PC-3 (cell line): ENCODE data around the gene RGS2. TPM values are rescaled to one million over a fixed set of nuclear protein-coding genes. Genes with fewer than 3 reads are reported as not detected.

Experiments
- ATAC-seq: fragments of 200-7000 bp; cut with Tn5 transposase; 2 replicates; pipeline ENCODE4 v1.9.1; 2020; ENCODE audit warnings: mild to moderate bottlenecking, moderate library complexity
- BruUV-seq: library from RNA; stranded (reverse); fragments of 400-500 nt; replicated peaks from 2 replicates; lab custom pipeline; 2021; lab: Mats Ljungman, UMichigan
- CTCF ChIA-PET: fragments of 300-600 bp; sonication (Branson Sonifier 250); formaldehyde crosslinking; loops from one replicate; lab custom pipeline; 2022; ENCODE audit warnings: antibody characterized with exemption; lab: Charles Lee
- POLR2A ChIA-PET: fragments of 300-600 bp; sonication (Branson Sonifier 250); formaldehyde crosslinking; loops from one replicate; lab custom pipeline; 2022; ENCODE audit warnings: antibody characterized with exemption; ENCODE audit not compliant: unreplicated experiment; lab: Charles Lee
- DNase-seq: peaks from one replicate; pipeline ENCODE4 v3.0.0-alpha.2; 2015
- H2AFZ ChIP-seq: fragments of 300-600 bp; sonication (generic); 2 replicates; pipeline ENCODE4 v1.6.0; 2016; ENCODE audit warnings: antibody characterized with exemption, low read length
- H3F3A ChIP-seq: fragments of 300-600 bp; sonication (generic); one replicate; pipeline ENCODE4 v1.6.0; 2017; ENCODE audit warnings: antibody characterized with exemption, low read length, control low read depth, mild to moderate bottlenecking; ENCODE audit not compliant: unreplicated experiment
- H3K27ac ChIP-seq: fragments of 300-600 bp; sonication (generic); 2 replicates; pipeline ENCODE4 v1.5.1; 2016; ENCODE audit warnings: mild to moderate bottlenecking, low read length
- H3K27me3 ChIP-seq: fragments of 300-600 bp; sonication (generic); 2 replicates; pipeline ENCODE4 v1.6.1; 2016; ENCODE audit warnings: low read length, mixed read lengths
- H3K36me3 ChIP-seq: fragments of 300-600 bp; sonication (generic); 2 replicates; pipeline ENCODE4 v1.6.1; 2016; ENCODE audit warnings: low read depth, mixed run types, low read length, mixed read lengths
- H3K4me1 ChIP-seq: fragments of 300-600 bp; sonication (generic); 2 replicates; pipeline ENCODE4 v1.5.1; 2016; ENCODE audit warnings: low read length; ENCODE audit not compliant: insufficient read depth
- H3K4me2 ChIP-seq: fragments of 300-600 bp; sonication (generic); 2 replicates; pipeline ENCODE4 v1.6.0; 2016; ENCODE audit warnings: low read length
- H3K4me3 ChIP-seq: fragments of 300-600 bp; sonication (generic); 2 replicates; pipeline ENCODE4 v1.5.1; 2016; ENCODE audit warnings: mild to moderate bottlenecking, low read length, mixed read lengths
- H3K79me2 ChIP-seq: fragments of 300-600 bp; sonication (generic); 2 replicates; pipeline ENCODE4 v1.6.1; 2017; ENCODE audit warnings: low read length, mixed read lengths
- H3K9ac ChIP-seq: fragments of 300-600 bp; sonication (generic); 2 replicates; pipeline ENCODE4 v1.6.0; 2016; ENCODE audit warnings: mild to moderate bottlenecking, low read length
- H3K9me2 ChIP-seq: fragments of 300-600 bp; sonication (generic); replicated peaks from 2 replicates; pipeline ENCODE4 v1.6.1; 2016; ENCODE audit warnings: mixed run types, low read length, mixed read lengths
- H3K9me3 ChIP-seq: fragments of 300-600 bp; sonication (generic); 2 replicates; pipeline ENCODE4 v1.6.1; 2016; ENCODE audit warnings: low read length, mixed read lengths
- H4K20me1 ChIP-seq: fragments of 300-600 bp; sonication (generic); 2 replicates; pipeline ENCODE4 v1.6.1; 2016; ENCODE audit warnings: low read length, mixed read lengths
- CTCF ChIP-seq: fragments of 300-600 bp; sonication (generic); conservative IDR thresholded peaks from 2 replicates; pipeline ENCODE4 v1.5.1; 2017; ENCODE audit warnings: antibody characterized with exemption, low read depth, mild to moderate bottlenecking, low read length
- EZH2 ChIP-seq: fragments of 300-600 bp; sonication (generic); IDR thresholded peaks from one replicate; pipeline ENCODE4 v1.6.1; 2017; ENCODE audit warnings: antibody characterized with exemption, mild to moderate bottlenecking, low read length; ENCODE audit not compliant: unreplicated experiment
- EZH2phosphoT487 ChIP-seq: fragments of 300-600 bp; sonication (generic); IDR thresholded peaks from 2 replicates; pipeline ENCODE4 v1.6.1; 2018; ENCODE audit warnings: mild to moderate bottlenecking, antibody characterized with exemption, low read length, borderline replicate concordance
- intact Hi-C: fragments of 100-400 bp; cut with micrococcal nuclease; formaldehyde crosslinking; loops from 2 replicates; pipeline ENCODE4 v1.9.0; 2023
- total RNA-seq: library from RNA; depleted of rRNA; stranded (reverse); fragments of >200 nt; gene quantifications from 2 replicates; pipeline ENCODE4 v1.2.3, GENCODE V29; 2014

RGS2 gene
- total RNA-seq, 1 experiment from 2014 or later: 163 TPM

- Histone ChIP-seq H3K4me3 (no peak overlapping the region), H2AFZ (no peak overlapping the region), H4K20me1 (no peaks in the 10 kb centered on the region), H3F3A (no peaks in the 10 kb centered on the region), H3K9ac (no peak overlapping the region), H3K79me2 (no peaks in the 10 kb centered on the region), H3K9me2 (no peaks in the 10 kb centered on the region), H3K4me1 (no peaks in the 10 kb centered on the region), H3K9me3 (no peaks in the 10 kb centered on the region), H3K36me3 (no peaks in the 10 kb centered on the region), H3K4me2 (no peak overlapping the region), H3K27me3 (no peaks in the 10 kb centered on the region), H3K27ac (no peak overlapping the region)
- no peak for ATAC-seq
- BruUV-seq: no TSS peak
- intact Hi-C loops: no loop called here
- DNase-seq: no peak
- CTCF ChIA-PET: no interaction called here
- POLR2A ChIA-PET: no interaction called here
- TF ChIP-seq EZH2phosphoT487 (no peak), EZH2 (no peak), CTCF (no peak)
These were observed 33.2 kb upstream of the RGS2 start for GRCh38 chr1:192775631-192776030.

- DNase-seq (no peak), ATAC-seq (no peak)
- no peak overlapping the region for H3K4me3 ChIP-seq
- H3K4me2 ChIP-seq: no peak overlapping the region
- no peak overlapping the region for H3K27ac ChIP-seq
- ChIA-PET CTCF (no interaction called here), POLR2A (no interaction called here)
- no peaks in the 10 kb centered on the region for H3K4me1 ChIP-seq
- no peaks in the 10 kb centered on the region for H3K27me3 ChIP-seq
- H3K9me2 ChIP-seq: no peaks in the 10 kb centered on the region
- no peaks in the 10 kb centered on the region for H4K20me1 ChIP-seq
- H3K79me2 ChIP-seq: no peaks in the 10 kb centered on the region
- no peaks in the 10 kb centered on the region for H3F3A ChIP-seq
- no peak overlapping the region for H2AFZ ChIP-seq
- BruUV-seq: no TSS peak
- H3K9ac ChIP-seq: no peak overlapping the region
- no peaks in the 10 kb centered on the region for H3K9me3 ChIP-seq
- intact Hi-C loops: no loop called here
- TF ChIP-seq EZH2phosphoT487: no peak
- no peak for TF ChIP-seq EZH2
- no peak for TF ChIP-seq CTCF
- H3K36me3 ChIP-seq: no peaks in the 10 kb centered on the region
These were observed 32.6 kb upstream of the RGS2 start for GRCh38 chr1:192776206-192776605.

GRCh38 chr1:192776998-192777397 is 31.8 kb upstream of the RGS2 start:
- ChIA-PET POLR2A (no interaction called here), CTCF (no interaction called here)
- Histone ChIP-seq H4K20me1 (no peaks in the 10 kb centered on the region), H3K4me1 (no peaks in the 10 kb centered on the region), H3K9me2 (no peaks in the 10 kb centered on the region), H3K27me3 (no peaks in the 10 kb centered on the region), H3K9me3 (no peaks in the 10 kb centered on the region), H3K4me3 (no peak overlapping the region), H3K36me3 (no peaks in the 10 kb centered on the region), H2AFZ (no peak overlapping the region), H3K4me2 (no peak overlapping the region), H3K79me2 (no peaks in the 10 kb centered on the region), H3K9ac (no peak overlapping the region), H3K27ac (no peak overlapping the region), H3F3A (no peaks in the 10 kb centered on the region)
- ATAC-seq (no peak), DNase-seq (no peak)
- intact Hi-C loops: no loop called here
- no peak for TF ChIP-seq EZH2
- TF ChIP-seq EZH2phosphoT487: no peak
- TF ChIP-seq CTCF: no peak
- no TSS peak for BruUV-seq
